ENCODE measurements around the gene AKAP7.
"Not testable (repeated sequence)": the region's sequence is repeated elsewhere in the genome, so short reads cannot be mapped to it uniquely, and the experiment has no call there.

AKAP7 gene

GRCh38 chr6:131292145-131292938 lies 157.1 kb downstream of the AKAP7 start:
- H3K9me3 ChIP-seq (ENCODE audit: insufficient read depth, low read length, severe bottlenecking) = no peaks in the 10 kb centered on the region
- no peaks in the 10 kb centered on the region for H3K27me3 ChIP-seq (ENCODE audit: insufficient read depth, low read length, poor library complexity)
- no peaks in the 10 kb centered on the region for H4K20me1 ChIP-seq (ENCODE audit: insufficient read depth, low read length)
- no peaks in the 10 kb centered on the region for H3K79me2 ChIP-seq (ENCODE audit: insufficient read depth, low read length)
- no peak for TF ChIP-seq EZH2 (IDR thresholded peaks at IDR 0.05; ENCODE audit: borderline replicate concordance, low read depth, low read length, severe bottlenecking)
- no peak for TF ChIP-seq CTCF (IDR thresholded peaks at IDR 0.05; ENCODE audit: borderline replicate concordance, extremely low read depth, low read length, poor library complexity, severe bottlenecking)
- H3K4me2 ChIP-seq (ENCODE audit: insufficient read depth, low read length) = no peak overlapping the region
- no peak overlapping the region for H2AFZ ChIP-seq (ENCODE audit: low read depth, low read length)
- H3K9ac ChIP-seq (ENCODE audit: low read depth, low read length) = no peak overlapping the region
- DNase-seq (no peak), ATAC-seq (ENCODE audit: insufficient read depth, low read depth) (no peak)
- H3K4me3 ChIP-seq (ENCODE audit: low read depth in 1 of 2, low read length in 2 of 2) = no peak overlapping the region
- H3K27ac ChIP-seq (ENCODE audit: low read length) = no peak overlapping the region
- H3K36me3 ChIP-seq (ENCODE audit: insufficient read depth, low read length) = no peaks in the 10 kb centered on the region
- H3K4me1 ChIP-seq (ENCODE audit: insufficient read depth, low read length) = no peaks in the 10 kb centered on the region

- Histone ChIP-seq H3K4me1 (ENCODE audit: insufficient read depth, low read length) (no peaks in the 10 kb centered on the region), H3K9ac (ENCODE audit: low read depth, low read length) (no peak overlapping the region), H3K27me3 (ENCODE audit: insufficient read depth, low read length, poor library complexity) (no peaks in the 10 kb centered on the region), H4K20me1 (ENCODE audit: insufficient read depth, low read length) (no peaks in the 10 kb centered on the region), H3K79me2 (ENCODE audit: insufficient read depth, low read length) (no peaks in the 10 kb centered on the region), H3K4me3 (ENCODE audit: low read depth in 1 of 2, low read length in 2 of 2) (no peak overlapping the region), H3K4me2 (ENCODE audit: insufficient read depth, low read length) (no peak overlapping the region), H3K9me3 (ENCODE audit: insufficient read depth, low read length, severe bottlenecking) (no peaks in the 10 kb centered on the region), H3K36me3 (ENCODE audit: insufficient read depth, low read length) (no peaks in the 10 kb centered on the region), H3K27ac (ENCODE audit: low read length) (no peak overlapping the region), H2AFZ (ENCODE audit: low read depth, low read length) (no peak overlapping the region)
- DNase-seq = no peak
- TF ChIP-seq CTCF (IDR thresholded peaks at IDR 0.05; ENCODE audit: borderline replicate concordance, extremely low read depth, low read length, poor library complexity, severe bottlenecking) (no peak), EZH2 (IDR thresholded peaks at IDR 0.05; ENCODE audit: borderline replicate concordance, low read depth, low read length, severe bottlenecking) (no peak)
- ATAC-seq (ENCODE audit: insufficient read depth, low read depth) = no peak
Measured at GRCh38 chr6:131293472-131293911, 158.2 kb downstream of the AKAP7 start.

GRCh38 chr6:131295081-131295480 lies 159.8 kb downstream of the AKAP7 start:
- no peak overlapping the region for H3K9ac ChIP-seq (ENCODE audit: low read depth, low read length)
- DNase-seq (no peak), ATAC-seq (ENCODE audit: insufficient read depth, low read depth) (no peak)
- H3K4me3 ChIP-seq (ENCODE audit: low read depth in 1 of 2, low read length in 2 of 2) = no peak overlapping the region
- no peak overlapping the region for H3K4me2 ChIP-seq (ENCODE audit: insufficient read depth, low read length)
- H3K36me3 ChIP-seq (ENCODE audit: insufficient read depth, low read length) = no peaks in the 10 kb centered on the region
- no peaks in the 10 kb centered on the region for H3K79me2 ChIP-seq (ENCODE audit: insufficient read depth, low read length)
- no peaks in the 10 kb centered on the region for H3K4me1 ChIP-seq (ENCODE audit: insufficient read depth, low read length)
- no peaks in the 10 kb centered on the region for H3K27me3 ChIP-seq (ENCODE audit: insufficient read depth, low read length, poor library complexity)
- H4K20me1 ChIP-seq (ENCODE audit: insufficient read depth, low read length) = no peaks in the 10 kb centered on the region
- H3K27ac ChIP-seq (ENCODE audit: low read length) = no peak overlapping the region
- H3K9me3 ChIP-seq (ENCODE audit: insufficient read depth, low read length, severe bottlenecking) = no peaks in the 10 kb centered on the region
- no peak overlapping the region for H2AFZ ChIP-seq (ENCODE audit: low read depth, low read length)
- TF ChIP-seq EZH2 (IDR thresholded peaks at IDR 0.05; ENCODE audit: borderline replicate concordance, low read depth, low read length, severe bottlenecking) = no peak
- no peak for TF ChIP-seq CTCF (IDR thresholded peaks at IDR 0.05; ENCODE audit: borderline replicate concordance, extremely low read depth, low read length, poor library complexity, severe bottlenecking)

GRCh38 chr6:131300826-131301225 lies 165.6 kb downstream of the AKAP7 start:
- not testable (repeated sequence) for DNase-seq; H3K27me3 ChIP-seq (ENCODE audit: insufficient read depth, low read length, poor library complexity); H3K4me3 ChIP-seq (ENCODE audit: low read depth in 1 of 2, low read length in 2 of 2); H3K4me2 ChIP-seq (ENCODE audit: insufficient read depth, low read length); H4K20me1 ChIP-seq (ENCODE audit: insufficient read depth, low read length); H3K36me3 ChIP-seq (ENCODE audit: insufficient read depth, low read length); H3K4me1 ChIP-seq (ENCODE audit: insufficient read depth, low read length); H3K79me2 ChIP-seq (ENCODE audit: insufficient read depth, low read length); H3K9me3 ChIP-seq (ENCODE audit: insufficient read depth, low read length, severe bottlenecking); H3K9ac ChIP-seq (ENCODE audit: low read depth, low read length); H3K27ac ChIP-seq (ENCODE audit: low read length); ATAC-seq (ENCODE audit: insufficient read depth, low read depth); H2AFZ ChIP-seq (ENCODE audit: low read depth, low read length)
